SJCRH30 (cell line): Measurements from ENCODE around the gene MAD1L1. TPM values are rescaled to one million over a fixed set of nuclear protein-coding genes. Genes with fewer than 3 reads are reported as not detected.

Source experiments
- DNase-seq, 2 experiments: peaks; one replicate each; pipeline ENCODE4 v3.0.0-alpha.2; 2015 to 2020
- H3K27ac ChIP-seq: fragments of 250-450 bp; sonication (Bioruptor Pico); 2 replicates; pipeline ENCODE4 v1.5.1; 2020; ENCODE audit warnings: mild to moderate bottlenecking, moderate library complexity
- H3K27me3 ChIP-seq: fragments of 250-450 bp; sonication (Bioruptor Pico); 2 replicates; pipeline ENCODE4 v1.5.1; 2020; ENCODE audit warnings: mild to moderate bottlenecking, moderate library complexity
- H3K36me3 ChIP-seq: fragments of 250-450 bp; sonication (Bioruptor Pico); 2 replicates; pipeline ENCODE4 v1.5.1; 2020; ENCODE audit warnings: mild to moderate bottlenecking, moderate library complexity
- H3K4me1 ChIP-seq: fragments of 250-450 bp; sonication (Bioruptor Pico); 2 replicates; pipeline ENCODE4 v1.5.1; 2020; ENCODE audit warnings: mild to moderate bottlenecking, moderate library complexity
- H3K4me3 ChIP-seq: fragments of 250-450 bp; sonication (Bioruptor Pico); 2 replicates; pipeline ENCODE4 v1.5.1; 2020; ENCODE audit warnings: mild to moderate bottlenecking, moderate library complexity
- H3K9me3 ChIP-seq: fragments of 250-450 bp; sonication (Bioruptor Pico); replicated peaks from 2 replicates; pipeline ENCODE4 v1.5.1; 2020; ENCODE audit warnings: mild to moderate bottlenecking, moderate library complexity
- total RNA-seq: library from RNA; depleted of rRNA; stranded (reverse); fragments of >200 nt; shearing (Covaris generic); gene quantifications from 2 replicates; pipeline ENCODE4 v1.2.3, GENCODE V29; 2014

MAD1L1 gene
- total RNA-seq, 1 experiment from 2014 or later, result 31.5 TPM

GRCh38 chr7:2104107-2104710, 128.5 kb downstream of the MAD1L1 start:
- Histone ChIP-seq H3K27ac (no peak overlapping the region), H3K4me3 (no peak overlapping the region), H3K9me3 (no peaks in the 10 kb centered on the region), H3K36me3 (no peaks in the 10 kb centered on the region), H3K4me1 (peaks cover 19% of the 10 kb centered on the region), H3K27me3 (no peaks in the 10 kb centered on the region)
- peak in 1 of 2 experiments; percentile 31 for DNase-seq

- Histone ChIP-seq H3K4me1 (peaks cover 15% of the 10 kb centered on the region), H3K27me3 (no peaks in the 10 kb centered on the region), H3K27ac (no peak overlapping the region), H3K9me3 (no peaks in the 10 kb centered on the region), H3K36me3 (no peaks in the 10 kb centered on the region), H3K4me3 (no peak overlapping the region)
- no peak for DNase-seq
Measured at GRCh38 chr7:2103071-2103898, 129.5 kb downstream of the MAD1L1 start.

DNA sequence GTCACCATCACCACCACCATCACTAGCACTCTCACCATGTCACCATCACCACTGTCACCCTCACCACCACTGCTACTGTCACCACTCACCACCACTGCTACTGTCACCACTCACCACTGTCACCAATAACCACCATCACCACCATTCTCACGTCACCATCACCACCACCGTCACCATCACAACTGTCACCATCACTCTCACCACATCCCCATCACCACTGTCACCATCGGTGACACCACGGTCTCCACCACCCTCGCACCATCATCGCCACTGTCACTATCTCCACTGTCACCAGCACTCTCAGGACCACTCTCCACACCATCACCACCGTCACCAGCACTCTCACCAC, 130.4 kb downstream of the MAD1L1 start:
- Histone ChIP-seq H3K4me3 (no peak overlapping the region), H3K27me3 (no peaks in the 10 kb centered on the region), H3K4me1 (peaks cover 6% of the 10 kb centered on the region; the same call in 1 of the 2 replicates), H3K36me3 (no peaks in the 10 kb centered on the region), H3K9me3 (no peaks in the 10 kb centered on the region), H3K27ac (no peak overlapping the region)
- no peak for DNase-seq

- Histone ChIP-seq H3K9me3 (no peaks in the 10 kb centered on the region), H3K4me3 (no peak overlapping the region), H3K36me3 (no peaks in the 10 kb centered on the region), H3K27me3 (no peaks in the 10 kb centered on the region), H3K27ac (no peak overlapping the region), H3K4me1 (peaks cover 5% of the 10 kb centered on the region; the same call in 1 of the 2 replicates)
- no peak for DNase-seq
Measured at GRCh38 chr7:2101630-2102374, 130.9 kb downstream of the MAD1L1 start.

DNA sequence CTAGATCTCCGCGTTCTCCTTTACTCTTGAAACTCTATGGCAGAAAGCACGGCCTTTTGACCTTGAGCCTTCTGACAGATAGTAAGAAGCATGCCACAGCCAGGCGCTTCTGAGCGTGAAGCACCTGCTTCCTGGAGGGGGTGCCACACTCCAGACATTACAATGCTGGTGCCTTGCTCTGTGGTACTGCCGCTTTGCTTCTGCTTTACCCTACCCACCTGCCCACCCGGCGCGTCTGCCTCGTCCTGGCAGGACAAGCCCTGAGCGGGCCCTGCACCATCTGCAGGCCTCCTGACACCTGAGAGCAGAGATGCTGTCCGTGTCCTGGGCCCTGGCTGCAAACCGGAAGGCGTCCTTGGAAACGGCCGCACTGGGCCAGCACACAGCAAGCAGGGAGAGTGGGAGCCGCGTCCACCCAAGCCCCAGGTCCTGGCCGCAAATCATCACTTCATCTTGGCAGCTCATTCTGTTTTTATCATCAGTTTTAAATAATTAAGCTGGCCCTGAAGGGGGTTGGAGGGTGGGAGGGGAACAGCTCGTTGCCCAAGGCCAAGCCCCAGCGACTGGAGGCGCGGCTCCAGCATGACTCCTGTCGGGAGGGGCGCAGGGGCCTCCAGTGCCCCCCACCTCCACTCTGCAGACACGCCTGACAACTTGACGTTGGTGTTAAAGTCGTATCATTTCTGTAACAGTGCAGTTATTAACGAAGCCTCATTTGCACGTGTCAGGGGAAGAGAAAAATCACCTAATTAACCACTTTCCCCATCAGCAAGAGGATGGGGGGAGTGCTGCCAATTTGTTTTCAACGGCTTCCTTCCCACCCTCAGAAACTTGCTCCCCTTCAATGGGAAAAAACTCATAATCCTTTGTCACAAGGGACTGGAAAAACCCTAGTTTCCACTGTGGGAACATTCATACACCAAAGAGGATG, 132.2 kb downstream of the MAD1L1 start:
- Histone ChIP-seq H3K27ac (no peak overlapping the region), H3K36me3 (no peaks in the 10 kb centered on the region), H3K4me1 (no peaks in the 10 kb centered on the region), H3K9me3 (no peaks in the 10 kb centered on the region), H3K4me3 (no peak overlapping the region), H3K27me3 (no peaks in the 10 kb centered on the region)
- DNase-seq, result no peak

GRCh38 chr7:2099048-2099957, 133.4 kb downstream of the MAD1L1 start:
- Histone ChIP-seq H3K27ac (no peak overlapping the region), H3K9me3 (no peaks in the 10 kb centered on the region), H3K4me3 (no peak overlapping the region), H3K27me3 (no peaks in the 10 kb centered on the region), H3K4me1 (no peaks in the 10 kb centered on the region), H3K36me3 (no peaks in the 10 kb centered on the region)
- DNase-seq, result no peak

- H3K27me3 ChIP-seq, result no peaks in the 10 kb centered on the region
- H3K27ac ChIP-seq, result no peak overlapping the region
- no peak overlapping the region for H3K4me3 ChIP-seq
- H3K36me3 ChIP-seq, result no peaks in the 10 kb centered on the region
- no peaks in the 10 kb centered on the region for H3K9me3 ChIP-seq
- DNase-seq, result no peak
- no peaks in the 10 kb centered on the region for H3K4me1 ChIP-seq
Measured at GRCh38 chr7:2098496-2098895, 134.2 kb downstream of the MAD1L1 start.

DNA sequence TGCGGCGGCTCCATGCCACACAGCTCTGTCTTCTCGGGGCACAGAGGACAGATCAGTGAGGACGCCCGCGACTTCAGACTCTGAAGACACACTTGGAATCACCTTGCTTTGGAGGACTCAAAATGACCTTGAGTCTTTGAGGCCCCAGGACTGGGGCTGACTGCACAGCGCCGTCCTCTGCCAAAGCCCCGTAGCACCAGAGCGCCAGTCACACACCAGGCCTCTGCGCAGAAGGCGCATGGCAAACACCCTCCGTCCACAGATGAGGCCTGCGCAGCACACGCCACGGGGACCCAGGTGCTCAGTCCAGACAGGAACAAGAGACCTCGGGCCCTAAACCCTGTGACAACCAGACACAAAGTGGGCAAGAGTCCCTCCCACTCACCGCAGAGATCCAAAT, 134.7 kb downstream of the MAD1L1 start:
- Histone ChIP-seq H3K27me3 (no peaks in the 10 kb centered on the region), H3K36me3 (no peaks in the 10 kb centered on the region), H3K27ac (no peak overlapping the region)

DNA sequence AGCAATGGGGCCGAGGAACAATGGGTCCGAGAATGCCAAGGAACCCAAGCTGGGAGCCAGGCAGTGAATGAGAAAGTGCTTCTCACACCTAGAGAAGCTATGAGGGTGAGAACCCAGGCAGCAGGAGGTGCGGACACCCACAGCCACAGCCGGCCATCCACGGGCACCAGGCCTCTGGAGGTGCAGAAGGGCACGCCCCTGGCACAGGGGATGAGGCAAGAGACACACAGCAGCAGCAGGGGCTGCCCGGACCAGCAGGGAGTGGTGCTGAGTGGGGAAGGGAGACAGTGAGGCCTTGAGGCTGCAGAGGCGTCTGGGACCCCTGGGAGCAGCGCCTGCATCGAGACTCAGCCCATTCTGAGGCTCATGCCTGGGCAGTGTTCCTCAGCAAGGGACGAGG, 135.3 kb downstream of the MAD1L1 start:
- Histone ChIP-seq H3K9me3 (no peaks in the 10 kb centered on the region), H3K4me3 (no peak overlapping the region), H3K36me3 (no peaks in the 10 kb centered on the region), H3K4me1 (no peaks in the 10 kb centered on the region), H3K27ac (no peak overlapping the region), H3K27me3 (no peaks in the 10 kb centered on the region)
- no peak for DNase-seq

More for the DNA sequence above, 134.7 kb downstream of the MAD1L1 start:
- Histone ChIP-seq H3K4me3 (no peak overlapping the region), H3K4me1 (no peaks in the 10 kb centered on the region), H3K9me3 (no peaks in the 10 kb centered on the region)
- DNase-seq, result no peak

DNA sequence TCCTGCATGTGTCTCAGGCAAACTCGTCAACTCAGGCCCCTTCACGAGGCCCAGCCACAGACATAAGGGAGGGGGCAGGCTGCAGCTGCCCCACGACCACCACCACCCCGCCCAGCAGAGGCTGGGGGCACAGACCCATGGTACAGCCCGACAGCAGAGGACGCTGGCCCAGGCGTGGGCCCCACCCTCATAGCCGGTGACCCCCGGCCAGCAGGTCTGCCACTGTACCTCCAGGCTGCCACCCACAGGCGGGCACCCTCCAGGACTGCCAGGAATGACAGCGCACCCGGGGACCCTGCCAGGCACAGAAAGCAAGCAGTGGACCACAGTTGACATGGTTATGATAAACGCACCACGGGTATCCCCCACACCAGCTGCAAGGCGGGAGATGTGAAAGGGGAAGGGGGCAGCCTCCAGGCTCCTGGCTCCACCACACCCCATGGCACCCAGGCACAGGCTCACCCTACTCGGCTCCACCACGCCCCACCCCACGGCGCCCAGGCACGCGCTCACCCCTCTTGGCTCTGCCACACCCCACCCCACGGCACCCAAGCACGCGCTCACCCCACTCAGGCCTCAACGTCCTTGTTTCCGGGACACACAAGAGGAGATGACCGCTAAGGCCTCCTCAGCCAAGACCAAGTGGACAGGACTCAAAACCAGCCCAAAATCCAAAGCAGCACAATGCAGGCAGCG, 135.9 kb downstream of the MAD1L1 start:
- no peak for DNase-seq

GRCh38 chr7:2095436-2095835, 137.3 kb downstream of the MAD1L1 start:
- Histone ChIP-seq H3K27me3 (no peaks in the 10 kb centered on the region), H3K27ac (no peak overlapping the region), H3K4me3 (no peak overlapping the region), H3K9me3 (no peaks in the 10 kb centered on the region), H3K4me1 (no peaks in the 10 kb centered on the region), H3K36me3 (no peaks in the 10 kb centered on the region)
- DNase-seq, result no peak

More for the DNA sequence above, 135.9 kb downstream of the MAD1L1 start:
- Histone ChIP-seq H3K9me3 (no peaks in the 10 kb centered on the region), H3K4me1 (no peaks in the 10 kb centered on the region), H3K27ac (no peak overlapping the region), H3K27me3 (no peaks in the 10 kb centered on the region), H3K36me3 (no peaks in the 10 kb centered on the region), H3K4me3 (no peak overlapping the region)

- DNase-seq, result no peak
- Histone ChIP-seq H3K4me3 (no peak overlapping the region), H3K27ac (no peak overlapping the region), H3K4me1 (no peaks in the 10 kb centered on the region), H3K36me3 (no peaks in the 10 kb centered on the region), H3K27me3 (no peaks in the 10 kb centered on the region), H3K9me3 (no peaks in the 10 kb centered on the region)
Measured at GRCh38 chr7:2094454-2095045, 138.2 kb downstream of the MAD1L1 start.

DNA sequence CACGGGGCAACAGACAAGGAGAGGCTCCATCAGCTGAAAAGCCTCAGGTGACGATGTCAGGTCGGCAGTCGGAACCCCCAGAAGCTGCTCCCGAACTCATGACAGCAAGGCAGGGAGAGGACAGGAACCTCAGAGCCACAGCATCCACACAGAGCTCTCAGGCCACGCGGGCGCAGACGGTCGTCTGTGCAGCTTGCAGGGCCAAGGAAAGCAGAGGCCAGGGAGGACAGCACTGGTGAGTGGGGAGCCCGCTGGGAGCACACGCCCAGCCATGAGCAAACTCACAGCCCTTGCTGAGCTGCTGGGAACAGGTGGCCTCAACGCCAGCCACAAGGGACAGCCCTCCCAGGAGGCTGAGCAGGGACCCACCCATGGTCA, 138.9 kb downstream of the MAD1L1 start:
- no peaks in the 10 kb centered on the region for H3K4me1 ChIP-seq
- no peak overlapping the region for H3K27ac ChIP-seq
- no peak overlapping the region for H3K4me3 ChIP-seq
- H3K9me3 ChIP-seq, result no peaks in the 10 kb centered on the region
- no peaks in the 10 kb centered on the region for H3K27me3 ChIP-seq
- no peak for DNase-seq
- no peaks in the 10 kb centered on the region for H3K36me3 ChIP-seq
